Stimulated activated CD8-positive, alpha-beta memory T cell treated with anti-CD3 and anti-CD28 coated beads, Interleukin-2, amount 100 ng/mL, for 48 hours (primary cell): Measurements from ENCODE around the gene ANGPTL7.
"Not testable (repeated sequence)": the region's sequence is repeated elsewhere in the genome, so short reads cannot be mapped to it uniquely, and the experiment has no call there.

Source experiments
- DNase-seq, 2 donors: peaks; one replicate each; pipeline ENCODE4 v3.0.0-alpha.2; 2020; ENCODE audit warnings: low read depth in 2 of 2

ANGPTL7 gene

DNA sequence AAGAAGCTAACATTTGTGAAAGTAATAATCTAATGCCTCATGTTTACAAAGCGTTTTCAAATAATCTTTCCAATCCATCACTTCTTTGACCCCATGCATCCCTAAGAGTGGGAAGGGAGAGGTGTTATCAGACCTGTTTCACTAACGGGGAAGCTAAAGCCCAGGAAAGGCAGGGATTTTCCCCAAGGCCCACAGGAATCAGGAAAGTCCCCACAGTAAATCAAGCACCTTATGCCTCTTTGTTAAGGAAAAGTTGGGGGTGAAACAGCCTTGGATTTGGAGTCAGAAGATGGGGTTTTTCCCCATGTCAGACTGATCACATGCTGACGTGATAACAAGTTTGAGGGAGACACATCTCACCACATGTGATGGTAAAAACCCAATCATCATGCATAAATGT, 20.0 kb upstream of the ANGPTL7 start:
- no peak for DNase-seq

DNA sequence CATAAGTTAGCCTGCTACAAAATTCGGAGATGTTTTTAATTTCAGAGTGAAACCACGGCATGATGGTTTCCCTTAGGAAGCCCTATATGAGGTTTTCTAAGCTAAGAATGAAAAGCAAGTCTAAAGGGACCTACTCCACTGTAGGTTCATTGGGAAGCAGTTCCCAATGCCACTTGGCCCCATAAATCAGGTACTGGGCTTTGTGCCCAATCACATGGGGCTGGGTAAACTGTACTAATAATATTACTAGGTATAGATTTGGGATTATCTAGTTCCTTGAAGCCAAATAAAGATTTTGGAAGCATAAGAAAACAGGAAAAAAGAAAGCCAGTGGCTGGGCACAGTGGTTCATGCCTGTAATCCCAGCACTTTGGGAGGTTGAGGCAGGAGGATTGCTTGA, 19.1 kb upstream of the ANGPTL7 start:
- DNase-seq, result no peak

DNA sequence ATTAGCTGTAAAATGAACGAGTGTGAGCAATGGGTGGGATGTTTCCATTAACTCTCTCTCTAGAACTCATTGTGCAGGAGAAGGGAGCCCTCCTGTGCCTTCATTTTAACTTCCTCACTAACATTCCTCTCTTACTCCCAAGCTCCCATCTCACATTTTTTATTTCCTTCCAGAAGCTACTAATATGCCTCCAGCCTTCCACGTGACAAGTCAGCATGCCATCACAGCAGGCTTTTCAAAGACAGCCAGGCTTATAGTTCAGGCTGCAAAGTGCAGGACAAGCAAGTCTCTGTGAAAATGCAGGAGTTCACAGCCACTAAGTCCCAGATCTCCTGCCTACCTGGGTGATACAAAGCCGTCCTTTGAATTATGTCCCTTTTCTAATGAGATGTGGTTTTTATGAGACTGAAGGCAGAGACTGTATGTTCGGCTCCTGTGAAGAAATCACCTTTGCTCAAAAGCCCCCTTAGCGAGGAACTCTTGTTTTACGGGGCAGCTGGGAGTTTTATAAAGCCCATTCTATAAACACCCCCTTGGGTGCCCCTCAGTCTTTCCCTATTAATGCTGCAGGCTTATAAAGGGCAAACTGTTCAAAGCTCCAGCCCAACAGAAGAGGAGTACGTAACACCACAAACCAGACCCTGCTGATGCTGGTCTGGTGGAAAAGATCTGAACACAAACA, 14.8 kb upstream of the ANGPTL7 start:
- DNase-seq, result no peak

DNA sequence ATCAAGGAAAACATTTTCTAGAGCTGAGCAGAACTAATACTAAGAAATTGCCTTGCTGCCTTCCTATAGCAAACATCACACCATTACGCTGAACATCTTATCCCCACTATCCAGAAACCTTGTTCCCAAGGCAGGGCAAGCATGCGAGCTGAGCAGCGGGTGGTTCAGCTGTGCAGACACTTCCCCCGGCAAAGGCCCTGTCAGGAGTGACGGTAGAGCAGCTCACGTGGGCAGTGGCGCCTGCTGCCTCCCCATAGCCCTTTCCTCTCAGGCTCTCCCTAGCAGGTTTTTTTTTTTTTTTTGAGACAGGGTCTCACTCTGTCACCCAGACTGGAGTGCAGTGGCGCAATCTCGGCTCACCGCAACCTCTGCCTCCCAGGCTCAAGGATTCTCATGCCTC, 13.7 kb upstream of the ANGPTL7 start:
- no peak for DNase-seq

DNA sequence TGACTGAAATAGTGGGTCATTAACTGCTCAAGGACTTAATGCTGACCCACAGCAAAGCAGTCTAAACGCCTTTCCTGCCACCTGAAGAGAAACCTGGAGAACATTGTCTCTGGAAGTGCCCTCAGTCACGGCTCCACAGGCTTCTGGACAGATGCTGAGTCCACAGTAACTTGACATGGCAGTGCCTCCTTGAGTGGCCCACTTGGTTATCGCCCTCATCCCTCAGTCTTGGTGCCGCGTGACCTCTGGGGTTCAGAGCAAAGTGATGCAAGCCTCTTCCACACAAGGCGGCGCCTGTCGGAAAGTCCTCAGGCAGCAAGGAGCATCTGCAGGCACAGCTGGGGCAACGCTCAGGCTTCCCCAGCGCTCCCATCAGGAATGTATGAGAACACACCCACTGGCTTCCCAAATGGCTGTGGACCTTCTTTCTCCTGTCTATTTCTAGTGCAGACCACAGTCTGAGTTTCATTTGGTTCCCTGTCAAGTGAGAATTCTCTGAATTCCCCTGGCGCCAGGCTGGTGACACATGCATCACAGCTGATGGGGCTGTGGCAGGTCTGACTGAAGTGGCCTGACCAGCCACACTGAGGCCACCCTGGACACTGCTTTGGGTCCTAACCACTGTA, 13.0 kb upstream of the ANGPTL7 start:
- no peak for DNase-seq

DNA sequence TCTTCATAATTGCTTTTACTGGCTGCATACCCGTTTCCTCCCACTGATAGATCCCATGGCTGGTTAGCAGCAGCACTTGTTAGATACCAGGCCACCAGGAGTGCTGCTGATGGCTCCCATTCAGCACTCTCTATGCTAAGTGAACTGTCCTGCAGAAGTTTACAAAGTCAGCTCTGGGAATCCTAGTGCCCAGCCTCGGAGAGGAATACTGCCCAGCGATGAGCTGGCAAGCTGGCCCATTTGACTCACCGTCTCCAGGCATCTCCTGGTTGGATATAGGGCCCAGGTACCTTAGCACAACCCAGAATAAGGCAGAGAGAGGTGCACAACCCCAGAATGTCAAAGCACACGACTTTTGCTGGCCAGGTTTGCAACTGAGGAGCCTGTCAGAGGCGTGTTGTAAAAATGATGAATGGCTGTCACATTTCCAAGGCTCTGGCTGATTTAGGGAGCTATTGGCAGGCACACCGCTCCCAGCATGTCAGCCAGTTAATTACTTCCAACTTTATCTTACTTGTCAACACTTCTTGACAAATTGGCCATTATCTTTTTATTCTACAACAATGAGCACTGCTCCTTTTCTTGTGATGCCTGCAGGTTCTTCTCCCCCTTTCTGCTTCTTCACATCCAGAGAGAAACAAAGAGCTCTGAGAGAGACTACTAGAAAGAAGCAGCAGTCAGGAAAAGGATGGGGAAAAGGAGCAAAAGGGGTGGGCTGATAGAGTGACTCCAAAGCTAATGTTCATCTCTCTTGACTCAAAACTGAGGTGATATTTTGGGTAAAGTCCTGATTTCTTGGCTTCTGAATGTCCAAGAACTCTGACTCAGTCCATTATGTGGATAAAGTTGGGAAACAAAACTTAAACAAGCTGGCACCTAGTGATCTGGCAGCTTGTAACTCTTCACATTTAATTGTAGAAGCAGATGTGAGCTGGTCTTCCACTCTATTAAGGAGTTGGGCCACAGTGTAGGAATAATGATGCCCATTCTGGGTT, 10.8 kb upstream of the ANGPTL7 start:
- DNase-seq, result no peak

DNA sequence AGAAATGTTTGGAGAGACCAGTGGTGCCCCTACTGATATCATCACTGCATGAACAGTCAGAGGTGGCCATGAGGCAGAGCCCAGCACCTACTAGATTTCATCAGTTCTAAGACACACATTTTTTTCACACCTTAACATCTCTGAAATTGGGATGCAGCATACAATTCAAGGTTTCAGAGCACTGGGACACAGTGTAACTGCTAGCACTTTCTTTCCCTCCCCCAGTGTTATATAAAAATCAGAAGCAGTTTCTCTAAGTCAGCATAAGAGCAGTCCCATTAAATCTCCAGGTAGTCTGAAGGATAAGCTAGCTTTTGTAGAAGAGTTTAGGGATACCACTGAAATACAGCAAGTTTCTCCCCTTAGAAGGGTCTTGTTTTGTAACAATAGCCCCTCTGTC, 10.0 kb upstream of the ANGPTL7 start:
- DNase-seq, result no peak

DNA sequence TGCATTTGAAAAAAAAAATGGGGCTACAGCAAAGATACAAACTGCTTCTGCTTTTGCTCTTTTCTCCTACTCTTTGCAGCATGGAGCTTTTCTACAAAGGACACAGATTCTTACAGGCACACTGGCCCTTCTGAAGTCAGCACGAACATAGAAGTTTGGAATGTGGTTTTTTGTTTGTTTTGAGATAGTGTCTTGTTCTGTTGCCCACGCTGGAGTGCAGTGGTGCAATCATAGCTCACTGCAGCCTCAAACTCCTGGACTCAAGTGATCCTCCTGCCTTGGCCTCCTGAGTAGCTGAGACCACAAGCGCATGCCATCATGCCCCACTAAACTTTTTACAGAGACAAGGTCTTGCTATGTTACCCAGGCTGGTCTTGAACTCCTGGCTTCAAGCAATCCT, 9.4 kb upstream of the ANGPTL7 start:
- DNase-seq, result not testable (repeated sequence)

DNA sequence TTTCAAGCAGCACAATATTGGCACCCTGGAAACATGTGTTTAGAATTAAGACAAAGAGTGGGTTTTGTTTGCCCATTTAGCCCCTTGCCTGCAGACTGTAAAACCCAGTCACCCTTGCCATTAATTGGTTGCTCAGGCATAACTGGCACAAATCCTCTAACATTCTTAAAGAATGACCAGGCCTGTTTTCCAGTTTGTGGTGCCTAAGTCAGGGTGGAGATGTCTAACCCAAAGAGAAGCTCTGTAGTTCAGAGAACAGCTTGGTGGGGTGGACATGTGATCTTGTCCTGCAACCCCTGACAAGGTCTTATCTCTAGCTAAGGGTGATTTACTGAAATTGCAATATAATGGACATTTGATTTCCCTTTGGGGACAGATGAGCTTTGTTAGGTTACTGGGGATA, 8.8 kb upstream of the ANGPTL7 start:
- no peak for DNase-seq

DNA sequence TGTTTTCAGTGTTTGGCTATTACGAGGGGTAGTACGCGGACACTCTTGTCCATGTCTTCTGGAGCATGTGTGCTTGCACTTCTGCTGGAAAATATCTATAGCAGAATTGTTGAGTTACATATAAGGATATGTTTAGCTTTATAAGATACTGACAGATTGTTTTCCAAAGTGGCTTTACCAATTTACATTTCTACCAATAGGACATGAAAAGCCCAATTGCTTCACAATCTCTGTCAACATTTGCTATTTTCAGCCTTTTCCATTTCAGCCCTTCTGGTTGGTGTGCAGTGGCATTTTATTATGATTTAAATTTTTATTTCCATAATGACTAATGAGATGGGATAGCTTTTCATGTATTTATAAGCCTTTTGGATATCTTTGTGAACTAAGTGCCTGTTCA, 6.3 kb upstream of the ANGPTL7 start:
- no peak for DNase-seq

DNA sequence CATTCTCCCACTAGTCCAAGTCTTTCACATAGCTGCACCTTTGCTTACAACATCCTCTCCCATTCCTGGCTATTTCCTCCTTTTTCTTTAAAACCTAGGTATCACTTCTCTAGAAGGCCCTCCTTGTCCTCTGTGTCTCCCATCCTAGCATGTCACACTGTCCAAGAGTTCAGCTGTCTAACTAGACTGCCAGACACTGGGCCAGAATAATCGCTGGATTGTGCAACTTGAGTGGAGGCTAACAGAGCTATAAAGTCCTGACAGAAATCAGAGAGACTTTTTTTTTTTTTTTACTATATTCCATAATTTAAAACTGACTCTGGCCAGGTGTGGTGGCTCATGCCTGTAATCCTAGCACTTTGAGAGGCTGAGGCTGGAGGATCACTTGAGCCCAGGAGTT, 4.2 kb upstream of the ANGPTL7 start:
- no peak for DNase-seq

DNA sequence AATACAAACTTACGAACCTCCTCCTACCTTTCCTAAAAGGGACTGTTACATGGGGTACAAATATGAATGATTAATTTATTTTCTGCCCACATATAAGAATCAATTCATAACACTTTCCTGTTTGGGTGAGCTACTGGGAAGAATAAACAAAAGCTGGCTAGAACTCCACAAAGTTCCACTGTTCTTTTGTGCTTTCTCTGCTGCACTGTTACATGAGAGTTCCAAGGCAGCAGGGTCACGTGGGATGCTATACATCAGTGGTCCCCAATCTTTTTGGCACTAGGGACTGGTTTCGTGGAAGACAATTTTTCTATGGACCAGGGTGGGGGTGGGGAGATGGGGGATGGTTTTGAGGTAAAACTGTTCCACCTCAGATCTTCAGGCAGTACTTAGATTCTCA, 2.2 kb upstream of the ANGPTL7 start:
- DNase-seq, result no peak

DNA sequence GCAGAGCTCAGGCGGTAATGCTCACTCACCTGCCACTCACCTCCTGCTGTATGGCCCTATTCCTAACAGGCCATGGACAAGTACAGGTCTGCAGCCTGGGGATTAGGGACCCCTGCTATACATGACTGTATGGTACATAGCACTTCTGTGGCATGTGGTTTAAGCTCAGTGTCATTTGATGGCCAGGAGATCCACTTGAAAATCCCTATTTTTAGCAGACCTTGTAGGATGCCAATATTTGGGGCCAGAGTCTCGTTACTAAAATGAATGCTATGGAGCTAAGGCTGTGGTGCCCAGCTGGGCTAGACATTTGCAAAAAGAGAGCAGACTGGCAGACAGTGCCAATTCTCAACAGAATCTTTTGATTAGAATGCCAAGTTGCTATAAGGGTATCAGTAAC, 1.7 kb upstream of the ANGPTL7 start:
- no peak for DNase-seq

DNA sequence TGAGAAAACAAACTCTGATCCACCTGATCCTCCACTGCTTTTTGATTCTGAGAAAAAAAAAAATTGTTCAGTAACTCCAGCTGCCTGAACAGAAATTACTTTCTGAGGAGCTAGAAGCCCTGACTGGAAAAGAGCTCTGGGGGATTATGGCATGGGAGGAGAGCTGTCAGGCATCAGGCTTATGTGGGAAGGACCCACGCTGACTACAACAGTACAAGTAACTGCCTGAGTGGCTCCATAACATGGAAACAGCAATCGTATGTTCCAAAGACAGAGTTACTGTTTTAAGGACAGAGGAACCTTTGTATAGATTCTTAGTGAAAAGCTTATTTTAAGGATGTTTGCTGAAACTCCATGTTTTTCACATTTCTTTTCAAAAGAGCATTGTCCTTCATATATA, 1.2 kb upstream of the ANGPTL7 start:
- no peak for DNase-seq

DNA sequence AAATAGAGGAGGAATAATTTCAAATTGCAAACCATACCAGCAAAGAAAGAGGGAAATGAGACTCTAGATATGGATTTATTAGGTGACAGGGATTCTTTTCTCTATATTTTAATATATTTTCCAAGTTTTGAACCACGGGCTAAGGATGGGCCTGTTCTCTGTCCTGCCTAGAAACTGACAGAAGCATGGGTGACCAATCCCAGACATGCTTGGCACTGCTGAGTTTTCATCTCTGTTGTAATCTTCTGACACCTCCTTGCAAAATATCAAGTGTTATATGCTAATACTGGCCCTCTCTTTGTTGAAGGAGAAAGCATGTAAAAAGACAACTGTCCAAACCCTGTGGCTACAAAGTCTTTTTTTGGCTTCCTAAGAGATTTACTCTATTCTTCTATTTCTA, 774 bp upstream of the ANGPTL7 start:
- DNase-seq, result no peak

DNA sequence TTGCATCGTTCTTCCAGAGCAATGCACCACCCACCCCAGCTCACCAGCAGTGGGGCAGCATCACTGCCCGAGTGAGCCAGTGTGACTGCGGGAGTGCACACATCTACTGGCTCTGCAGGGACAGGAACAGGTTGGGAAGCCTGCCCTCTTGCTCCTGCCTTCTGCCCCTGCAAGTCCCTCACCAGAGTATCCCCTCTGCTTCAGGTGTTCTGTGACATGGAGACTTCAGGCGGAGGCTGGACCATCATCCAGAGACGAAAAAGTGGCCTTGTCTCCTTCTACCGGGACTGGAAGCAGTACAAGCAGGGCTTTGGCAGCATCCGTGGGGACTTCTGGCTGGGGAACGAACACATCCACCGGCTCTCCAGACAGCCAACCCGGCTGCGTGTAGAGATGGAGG, 4.2 kb downstream of the ANGPTL7 start:
- no peak for DNase-seq

DNA sequence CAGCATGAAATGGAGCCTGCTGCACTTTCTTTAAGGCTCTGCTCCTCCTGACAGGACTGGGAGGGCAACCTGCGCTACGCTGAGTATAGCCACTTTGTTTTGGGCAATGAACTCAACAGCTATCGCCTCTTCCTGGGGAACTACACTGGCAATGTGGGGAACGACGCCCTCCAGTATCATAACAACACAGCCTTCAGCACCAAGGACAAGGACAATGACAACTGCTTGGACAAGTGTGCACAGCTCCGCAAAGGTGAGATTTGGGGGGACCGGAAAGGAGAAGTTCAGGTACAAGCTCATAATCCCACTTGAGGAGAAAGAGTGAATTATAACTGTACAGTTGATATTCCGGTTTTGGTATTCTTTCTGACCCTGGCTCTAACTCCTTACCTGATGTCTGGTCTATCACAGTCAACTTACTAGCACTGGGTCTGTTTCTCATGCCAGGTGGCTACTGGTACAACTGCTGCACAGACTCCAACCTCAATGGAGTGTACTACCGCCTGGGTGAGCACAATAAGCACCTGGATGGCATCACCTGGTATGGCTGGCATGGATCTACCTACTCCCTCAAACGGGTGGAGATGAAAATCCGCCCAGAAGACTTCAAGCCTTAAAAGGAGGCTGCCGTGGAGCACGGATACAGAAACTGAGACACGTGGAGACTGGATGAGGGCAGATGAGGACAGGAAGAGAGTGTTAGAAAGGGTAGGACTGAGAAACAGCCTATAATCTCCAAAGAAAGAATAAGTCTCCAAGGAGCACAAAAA, 5.4 kb downstream of the ANGPTL7 start:
- DNase-seq, result no peak

DNA sequence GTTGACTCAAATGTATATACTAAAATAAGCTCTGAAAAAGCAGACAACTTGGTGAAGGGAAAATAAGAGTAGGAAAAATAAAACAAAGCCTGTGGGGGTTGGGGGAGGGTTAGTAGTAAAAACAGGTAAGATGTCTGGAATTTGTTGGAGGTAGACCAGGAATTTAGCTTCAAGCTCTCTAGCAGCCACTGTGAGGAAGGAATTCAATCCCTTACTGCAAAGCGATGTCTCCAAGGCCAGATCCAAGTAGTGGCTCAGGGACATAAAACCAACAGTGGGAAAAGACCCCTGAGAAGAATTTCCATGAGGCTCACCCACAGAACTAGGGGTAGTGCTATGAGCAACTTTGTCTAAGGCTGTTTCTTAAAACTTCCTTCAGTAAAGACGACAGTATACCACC, 7.8 kb downstream of the ANGPTL7 start:
- DNase-seq, result no peak

DNA sequence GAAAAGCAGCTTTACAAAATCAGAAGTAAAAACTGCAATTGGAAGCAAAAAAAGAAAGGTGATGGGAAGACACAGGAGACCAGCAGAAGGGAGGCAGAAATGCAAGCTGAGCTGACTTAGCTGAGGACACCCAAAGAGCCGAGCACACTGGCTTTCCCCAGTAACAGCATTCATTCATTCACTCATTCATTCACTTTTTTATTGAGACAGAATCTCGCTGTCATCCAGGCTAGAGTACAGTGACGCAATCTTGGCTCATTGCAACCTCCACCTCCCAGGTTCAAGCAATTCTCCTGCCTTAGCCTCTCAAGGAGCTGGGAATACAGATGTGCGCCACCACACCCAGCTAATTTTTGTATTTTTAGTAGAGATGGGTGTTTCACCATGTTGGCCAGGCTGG, 8.2 kb downstream of the ANGPTL7 start:
- DNase-seq, result no peak

DNA sequence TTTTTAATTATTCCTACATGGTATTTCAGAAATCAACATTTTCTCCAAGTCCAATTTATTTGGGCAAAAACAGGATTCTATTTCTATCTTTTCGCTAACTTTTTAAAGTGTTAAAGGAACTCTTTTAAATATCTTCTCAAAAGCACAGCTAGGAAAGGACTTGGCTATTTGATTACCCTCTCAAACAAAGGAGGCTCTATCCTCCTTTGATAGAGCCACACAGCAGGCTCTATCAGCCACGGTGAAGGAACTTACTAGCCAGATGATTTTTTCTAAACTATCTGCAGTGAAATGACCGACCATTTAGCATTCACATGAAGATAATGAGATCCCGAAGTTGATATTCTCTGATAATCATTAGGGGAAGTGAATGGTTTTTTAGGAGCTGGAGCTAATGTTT, 9.1 kb downstream of the ANGPTL7 start:
- DNase-seq, result no peak

DNA sequence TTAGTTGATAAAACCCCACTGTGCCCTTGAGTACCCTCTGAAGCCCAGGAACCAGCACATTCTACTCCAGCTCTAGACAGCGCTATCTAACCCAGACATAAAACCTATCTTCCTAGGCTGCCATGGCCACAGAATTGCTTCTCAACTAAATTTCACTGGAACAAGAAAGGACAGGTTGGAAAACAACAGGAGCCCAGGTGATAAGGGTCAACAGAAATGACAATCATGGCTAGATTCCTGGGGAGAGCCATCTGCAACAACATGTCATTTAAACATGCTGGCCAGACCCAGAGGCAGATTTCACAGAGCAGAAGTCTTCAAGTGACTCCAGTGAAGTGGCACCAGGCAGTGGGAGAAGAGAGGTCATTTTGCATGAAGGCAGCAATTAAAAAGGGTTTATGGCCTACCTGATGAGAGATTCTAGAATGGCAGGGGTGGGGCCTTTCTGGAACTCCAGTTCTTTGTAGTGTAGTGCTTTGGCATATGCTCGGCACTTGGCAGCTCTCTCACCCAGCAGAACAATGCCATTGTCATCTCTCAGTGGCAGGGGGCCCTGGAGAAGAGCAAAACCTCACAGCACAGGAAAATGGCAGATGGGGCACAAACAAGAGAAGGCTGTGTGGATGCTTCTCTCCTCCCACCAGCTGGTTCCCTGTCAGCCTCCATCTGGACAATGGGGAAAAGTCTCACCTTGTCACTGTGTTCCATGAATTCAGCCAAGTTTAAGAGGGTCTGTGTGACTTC, 9.9 kb downstream of the ANGPTL7 start:
- no peak for DNase-seq
